Measurements from ENCODE around the gene SERINC2. TPM values are rescaled to one million over a fixed set of nuclear protein-coding genes. Genes with fewer than 3 reads are reported as not detected.
A peak's percentile ranks its signal among the peaks of the same experiment; 100 is the strongest.

SERINC2 gene
- under 1 TPM in 1 of 2 experiments, not detected in 1; 0.32 TPM for total RNA-seq

DNA sequence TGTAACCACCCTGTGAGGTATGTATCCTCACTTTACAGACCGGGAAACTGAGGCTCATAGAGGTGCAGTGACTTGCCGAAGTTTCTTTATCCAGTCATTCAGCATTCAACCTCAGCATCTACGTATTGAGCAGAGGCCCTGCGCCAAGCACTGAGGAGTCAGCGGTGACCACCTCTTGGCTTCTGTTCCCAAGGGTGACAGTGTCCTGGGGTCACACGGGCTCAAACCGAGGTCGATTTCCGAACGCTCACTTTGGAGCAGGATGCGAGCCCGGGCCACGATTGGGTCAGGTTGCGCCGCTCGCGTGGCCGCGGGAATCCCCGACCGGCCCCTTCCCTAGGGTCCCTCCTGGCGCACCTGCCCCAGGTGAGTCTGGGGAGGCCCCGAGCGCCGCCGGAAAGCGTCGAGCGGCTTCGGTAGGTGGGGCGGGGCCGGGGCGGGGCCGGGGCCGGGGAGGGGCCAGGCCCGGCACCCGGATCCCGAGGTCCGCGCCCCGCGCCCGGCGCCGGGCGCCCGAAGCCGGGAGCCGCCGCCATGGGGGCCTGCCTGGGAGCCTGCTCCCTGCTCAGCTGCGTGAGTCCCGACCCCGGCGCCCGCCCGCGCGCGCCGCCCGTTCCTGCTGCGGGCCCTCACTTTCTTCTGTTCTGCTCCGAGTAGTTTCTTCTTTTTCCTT lies at the start of gene SERINC2:
Gene SERINC2, plus strand, starts transcription at position 482 of the 673 bp plus-strand sequence. Its CDS starts 53 bp downstream, at position 535.
- DNase-seq (no peak), ATAC-seq (peak; percentile 54)
- no peak within 1 kb of the TSS for H3K27ac Mint-ChIP-seq
- peaks cover 9% of the 10 kb centered on the region for H3K4me1 Mint-ChIP-seq
- peaks cover 1% of the 10 kb centered on the region for H3K36me3 Mint-ChIP-seq
- CTCF ChIA-PET, result interaction anchor here (1.7 to 2.9 kb wide), 3 partner anchors 10 to 18 kb away, joined by 6 to 7 read pairs (median 7); no protein-coding TSS in a partner anchor
- peak within 1 kb of the TSS; percentile 77 for H3K4me3 Mint-ChIP-seq
- H3K9me3 Mint-ChIP-seq (ENCODE audit: low read depth), result no peaks in the 10 kb centered on the region
- peaks cover 71% of the 10 kb centered on the region for H3K27me3 Mint-ChIP-seq

DNA sequence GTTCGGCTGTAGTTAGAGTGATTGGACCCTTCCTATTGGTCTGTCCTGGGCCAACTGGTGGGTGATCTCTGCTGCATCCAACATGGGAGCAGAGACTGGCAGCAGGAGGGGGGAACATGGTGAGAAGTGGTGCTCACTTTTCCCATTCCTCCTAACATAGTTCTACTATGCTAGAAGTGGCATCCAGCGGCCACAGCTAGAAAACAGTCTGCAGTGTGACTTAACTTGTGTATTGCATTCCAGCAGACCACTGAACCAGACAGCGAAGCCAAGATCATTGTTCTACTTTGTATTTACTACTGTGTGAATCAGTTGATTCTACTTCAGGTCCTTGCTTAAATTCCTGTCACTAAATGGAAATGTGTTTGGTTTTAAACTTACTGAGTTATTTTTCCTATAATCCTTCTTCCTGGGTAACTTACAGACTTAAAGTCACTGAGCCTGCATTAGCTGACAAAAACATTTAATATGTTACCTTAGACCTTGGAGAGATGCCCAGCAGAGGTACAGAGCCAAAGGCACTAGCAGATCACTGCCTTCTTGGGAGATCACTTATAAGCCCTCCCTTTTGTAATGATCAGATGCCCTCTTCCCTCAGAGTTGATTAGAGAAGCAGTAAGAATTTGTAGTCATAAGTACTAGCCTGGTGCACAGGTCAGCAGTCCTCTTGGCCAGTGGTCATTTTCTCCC lies 48.3 kb upstream of the SERINC2 start:
- CTCF ChIA-PET, result no interaction called here
- Mint-ChIP-seq H3K9me3 (ENCODE audit: low read depth) (no peaks in the 10 kb centered on the region), H3K27ac (no peak overlapping the region), H3K36me3 (peaks cover 3% of the 10 kb centered on the region), H3K4me3 (no peak overlapping the region), H3K4me1 (no peaks in the 10 kb centered on the region), H3K27me3 (no peaks in the 10 kb centered on the region)
- DNase-seq, result no peak
- ATAC-seq, result no peak

DNA sequence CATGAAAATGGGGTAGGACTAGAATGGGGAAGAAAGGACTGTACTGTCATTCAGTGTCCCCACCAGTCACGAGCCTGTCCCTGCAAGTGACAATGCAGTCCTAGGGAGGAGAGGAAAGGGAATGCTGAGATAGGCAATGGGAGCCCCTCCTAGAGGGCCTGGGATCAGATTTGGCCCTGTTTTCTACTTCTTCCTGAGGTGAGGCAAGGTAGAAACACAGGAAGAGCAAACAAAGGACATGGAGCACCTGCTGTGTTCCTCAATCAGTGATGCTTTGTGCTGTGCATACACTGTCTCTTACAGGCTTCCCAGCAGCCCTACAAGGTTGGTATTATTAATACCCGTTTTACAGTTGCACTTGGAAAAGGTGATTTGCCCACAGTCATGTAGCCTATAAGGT lies 46.2 kb upstream of the SERINC2 start:
- no peak overlapping the region for H3K4me3 Mint-ChIP-seq
- no peak overlapping the region for H3K27ac Mint-ChIP-seq
- DNase-seq (no peak), ATAC-seq (no peak)
- CTCF ChIA-PET, result interaction anchor here (1.0 kb wide), 1 partner anchor 23 kb away, joined by 3 read pairs; no protein-coding TSS in a partner anchor
- H3K36me3 Mint-ChIP-seq, result peaks cover 1% of the 10 kb centered on the region
- no peaks in the 10 kb centered on the region for H3K27me3 Mint-ChIP-seq
- no peaks in the 10 kb centered on the region for H3K4me1 Mint-ChIP-seq
- no peaks in the 10 kb centered on the region for H3K9me3 Mint-ChIP-seq (ENCODE audit: low read depth)

DNA sequence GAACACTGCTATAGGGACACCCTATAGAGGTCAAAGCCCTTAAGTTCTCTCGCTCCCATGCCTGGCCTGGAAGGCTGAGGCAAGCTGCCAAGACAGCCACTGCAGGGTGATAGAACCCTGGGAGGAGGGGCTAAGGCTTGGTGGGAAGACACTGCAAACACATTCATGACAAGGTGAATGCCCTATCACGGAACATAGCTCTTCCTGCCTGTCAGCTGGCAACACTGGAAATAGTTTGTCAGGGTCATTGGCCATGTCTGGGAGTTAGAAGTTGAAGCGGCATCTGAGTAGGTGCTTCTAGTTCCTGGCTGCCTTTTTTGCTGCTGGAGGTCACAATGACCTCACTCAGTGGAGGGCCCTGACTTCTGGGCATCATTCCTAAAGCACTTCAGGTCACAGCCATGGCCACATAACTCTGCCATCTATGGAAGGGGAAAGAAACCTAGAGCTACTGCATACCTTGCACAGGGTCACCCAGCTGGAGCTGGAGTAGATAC lies 44.4 kb upstream of the SERINC2 start:
- Mint-ChIP-seq H3K9me3 (ENCODE audit: low read depth) (no peaks in the 10 kb centered on the region), H3K36me3 (peaks cover 1% of the 10 kb centered on the region), H3K4me3 (no peak overlapping the region), H3K4me1 (peaks cover 7% of the 10 kb centered on the region), H3K27me3 (no peaks in the 10 kb centered on the region), H3K27ac (no peak overlapping the region)
- no peak for DNase-seq
- no peak for ATAC-seq
- CTCF ChIA-PET, result interaction anchor here (1.3 kb wide), 1 partner anchor 26 kb away, joined by 4 read pairs; no protein-coding TSS in a partner anchor

DNA sequence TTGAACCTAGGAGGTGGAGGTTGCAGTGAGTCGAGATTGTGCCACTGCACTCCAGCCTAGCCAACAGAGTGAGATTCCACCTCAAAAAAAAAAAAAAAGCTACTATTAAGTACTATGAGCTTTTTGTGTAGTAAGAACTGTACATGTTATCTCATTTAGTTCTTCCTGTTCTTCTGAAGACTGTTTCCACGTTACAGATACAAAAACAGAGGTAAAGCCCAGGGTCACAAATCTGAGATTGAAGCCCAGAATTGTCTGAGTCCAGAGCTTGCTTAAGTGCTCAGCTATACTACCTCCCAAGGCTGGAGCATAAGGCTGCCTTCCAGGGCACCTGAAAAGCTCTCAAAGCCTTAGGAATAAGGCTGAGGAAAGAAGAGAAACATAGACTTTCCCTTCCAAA lies 43.0 kb upstream of the SERINC2 start:
- Mint-ChIP-seq H3K4me3 (no peak overlapping the region), H3K27me3 (no peaks in the 10 kb centered on the region), H3K4me1 (peaks cover 9% of the 10 kb centered on the region), H3K36me3 (no peaks in the 10 kb centered on the region), H3K9me3 (ENCODE audit: low read depth) (no peaks in the 10 kb centered on the region), H3K27ac (no peak overlapping the region)
- DNase-seq, result no peak
- no peak for ATAC-seq
- CTCF ChIA-PET, result interaction anchor here (1.0 kb wide), 1 partner anchor 179 kb away, joined by 3 read pairs; no protein-coding TSS in a partner anchor

DNA sequence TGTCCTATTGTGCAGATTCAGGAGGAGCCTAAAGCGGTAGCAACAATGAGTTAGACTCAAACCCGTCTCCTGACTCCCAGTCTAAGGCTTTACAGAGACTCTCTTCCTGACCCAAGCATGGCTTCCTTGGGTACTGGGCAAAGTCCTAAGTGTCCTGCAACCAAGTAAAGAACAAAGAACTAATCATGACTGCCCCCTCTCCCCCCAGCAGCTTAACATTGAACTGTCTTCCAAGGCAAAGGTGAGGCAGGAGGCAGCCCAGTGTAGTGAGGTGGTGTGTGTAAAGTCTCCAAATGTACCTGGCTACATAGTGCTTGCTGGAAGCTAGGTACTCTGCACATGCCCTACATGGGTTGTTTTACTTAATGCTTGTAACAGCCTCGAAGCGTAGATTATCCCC lies 42.4 kb upstream of the SERINC2 start:
- Mint-ChIP-seq H3K4me1 (peaks cover 9% of the 10 kb centered on the region), H3K4me3 (no peak overlapping the region), H3K36me3 (no peaks in the 10 kb centered on the region), H3K27ac (no peak overlapping the region), H3K9me3 (ENCODE audit: low read depth) (no peaks in the 10 kb centered on the region), H3K27me3 (no peaks in the 10 kb centered on the region)
- CTCF ChIA-PET, result interaction anchor here (1.0 to 1.2 kb wide), 2 partner anchors 26 to 179 kb away, joined by 3 to 4 read pairs; no protein-coding TSS in a partner anchor
- DNase-seq (no peak), ATAC-seq (no peak)

DNA sequence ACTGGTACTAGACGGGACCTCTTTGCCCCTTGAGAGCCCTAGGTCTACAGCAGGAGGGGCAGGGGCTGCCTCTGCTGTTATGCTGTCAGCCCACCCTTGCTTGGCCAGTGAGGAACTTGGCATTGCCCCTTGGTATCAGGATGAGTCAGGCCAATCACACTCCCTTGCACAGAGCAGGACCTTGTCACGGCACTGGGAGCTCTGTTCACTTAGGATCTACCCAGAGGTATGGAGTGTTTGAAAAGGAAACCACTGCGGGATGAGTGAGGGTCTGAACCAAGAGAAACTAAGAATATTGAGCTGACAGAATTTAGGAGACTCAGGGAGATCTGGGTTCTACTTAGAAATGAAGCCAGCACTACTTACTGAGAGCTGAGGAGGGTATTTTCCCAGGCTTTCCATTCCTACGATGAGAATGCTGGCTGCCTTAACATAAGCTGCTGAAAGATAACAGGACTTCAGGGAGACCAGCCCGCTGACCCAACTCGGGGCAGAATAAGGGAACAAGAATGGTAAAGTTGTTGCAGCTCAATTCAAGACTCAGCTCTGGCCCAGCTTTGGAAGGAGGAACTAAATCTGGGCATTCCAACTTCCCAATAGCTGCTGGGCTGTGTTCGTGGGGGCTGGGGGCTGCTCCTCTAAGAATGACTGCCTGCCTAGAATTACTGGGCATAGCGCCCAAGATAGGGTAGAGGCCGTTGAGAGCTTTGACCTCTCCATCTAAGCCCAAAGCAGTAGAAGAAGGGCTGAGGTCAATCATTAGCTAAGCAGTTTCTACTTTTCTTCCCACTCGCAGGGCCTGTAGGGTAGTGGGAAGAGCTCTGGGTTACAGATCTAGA lies 41.7 kb upstream of the SERINC2 start:
- Mint-ChIP-seq H3K4me3 (no peak overlapping the region), H3K27me3 (no peaks in the 10 kb centered on the region), H3K4me1 (peaks cover 10% of the 10 kb centered on the region), H3K27ac (no peak overlapping the region), H3K9me3 (ENCODE audit: low read depth) (no peaks in the 10 kb centered on the region), H3K36me3 (no peaks in the 10 kb centered on the region)
- no peak for ATAC-seq
- CTCF ChIA-PET, result interaction anchor here (0.9 to 1.2 kb wide), 3 partner anchors 10 to 25 kb away, joined by 4 read pairs; no protein-coding TSS in a partner anchor
- DNase-seq, result no peak

DNA sequence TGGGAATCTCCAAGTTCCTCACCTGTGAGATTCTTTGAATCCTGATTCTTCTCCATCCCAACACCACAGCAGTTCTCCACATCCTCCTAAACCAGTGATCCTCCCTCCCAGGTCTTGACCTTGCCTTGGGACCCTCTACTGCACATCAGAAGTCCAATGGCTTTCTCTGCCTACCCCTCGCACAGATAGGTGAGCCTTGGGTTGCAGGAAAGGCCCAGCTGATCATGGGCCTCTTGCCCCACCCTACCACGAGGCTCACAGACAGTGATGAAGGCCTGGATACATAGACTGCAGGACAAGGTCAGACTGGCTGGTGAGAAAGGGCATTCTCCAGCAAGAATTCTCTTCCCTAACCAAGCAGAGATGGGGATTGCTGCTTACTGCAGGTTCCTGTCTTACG lies 41.0 kb upstream of the SERINC2 start:
- no peaks in the 10 kb centered on the region for H3K36me3 Mint-ChIP-seq
- ATAC-seq (no peak), DNase-seq (no peak)
- H3K27me3 Mint-ChIP-seq, result no peaks in the 10 kb centered on the region
- H3K27ac Mint-ChIP-seq, result no peak overlapping the region
- CTCF ChIA-PET, result interaction anchor here (0.9 to 1.2 kb wide), 3 partner anchors 11 to 177 kb away, joined by 3 to 4 read pairs (median 4); no protein-coding TSS in a partner anchor
- H3K4me1 Mint-ChIP-seq, result peaks cover 14% of the 10 kb centered on the region
- H3K9me3 Mint-ChIP-seq (ENCODE audit: low read depth), result no peaks in the 10 kb centered on the region
- H3K4me3 Mint-ChIP-seq, result no peak overlapping the region

DNA sequence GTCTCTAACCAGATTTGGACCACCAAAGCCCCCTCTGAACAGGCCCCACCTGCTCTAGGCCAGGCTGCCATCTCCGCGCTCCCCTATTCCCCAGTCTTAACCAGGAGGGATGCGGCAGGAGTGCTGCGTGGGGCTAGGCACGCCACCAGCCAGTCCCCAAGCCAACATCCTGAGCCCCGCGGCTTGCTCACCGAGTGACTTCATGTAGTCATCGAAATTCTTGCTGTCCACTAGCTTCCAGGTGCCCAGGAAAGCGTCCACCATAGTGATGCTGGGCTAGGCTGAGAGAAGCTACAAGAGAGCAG lies 40.3 kb upstream of the SERINC2 start:
- no peaks in the 10 kb centered on the region for H3K27me3 Mint-ChIP-seq

DNA sequence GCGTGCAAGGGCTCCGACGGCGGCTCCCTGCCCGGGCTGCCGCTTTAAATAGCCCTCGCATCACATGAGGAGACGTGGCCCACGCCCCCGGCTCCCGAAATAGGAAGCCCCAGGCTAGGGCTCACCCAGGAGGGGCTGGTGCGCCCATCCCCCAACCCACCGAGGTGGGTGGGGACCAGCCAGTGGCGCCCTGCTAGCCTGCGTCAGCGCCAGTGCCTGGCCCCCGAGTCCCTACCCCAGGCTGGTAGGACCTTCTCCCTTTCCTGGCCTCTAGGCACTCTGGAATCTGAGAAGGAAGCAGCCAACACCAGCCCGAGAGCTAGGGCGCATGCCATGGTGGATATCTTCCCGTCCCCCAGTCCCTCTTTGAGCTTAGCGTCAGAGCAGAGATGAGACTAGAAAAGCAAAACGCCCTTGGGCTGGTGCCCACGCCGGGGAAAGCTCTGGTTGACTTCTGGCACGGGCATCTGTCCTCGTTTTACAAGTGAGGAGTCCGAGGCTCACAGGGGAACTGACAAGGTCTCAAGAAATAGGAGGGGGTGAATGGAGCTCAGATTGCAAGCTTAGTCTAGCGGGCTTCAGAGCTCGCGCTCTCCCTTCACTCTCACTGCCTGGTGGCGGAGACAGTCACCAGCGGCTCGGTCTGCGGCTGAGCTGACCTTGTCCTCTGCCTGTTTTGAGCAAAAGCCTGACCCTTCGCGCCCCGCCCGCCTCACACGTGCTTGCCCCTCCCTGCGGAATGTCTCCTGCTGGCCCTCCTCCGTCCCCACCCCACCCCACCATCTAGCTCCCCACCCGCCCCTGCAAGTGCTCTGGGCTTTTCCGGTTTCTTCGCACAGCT lies 39.7 kb upstream of the SERINC2 start, which contains the start of gene FABP3:
Gene FABP3, minus strand, starts transcription at position 21 of the 841 bp plus-strand sequence. CDS start 62 bp downstream, outside the sequence.
- no peak within 1 kb of the TSS for H3K27ac Mint-ChIP-seq
- DNase-seq (peak; percentile 50), ATAC-seq (peak; percentile 69)
- H3K9me3 Mint-ChIP-seq (ENCODE audit: low read depth), result no peaks in the 10 kb centered on the region
- H3K36me3 Mint-ChIP-seq, result no peaks in the 10 kb centered on the region
- H3K4me3 Mint-ChIP-seq, result peak within 1 kb of the TSS; percentile 56
- no peaks in the 10 kb centered on the region for H3K27me3 Mint-ChIP-seq
- peaks cover 14% of the 10 kb centered on the region for H3K4me1 Mint-ChIP-seq
- CTCF ChIA-PET, result interaction anchor here (0.6 to 3.2 kb wide), 5 partner anchors 10 to 266 kb away, joined by 3 to 24 read pairs (median 4); no protein-coding TSS in a partner anchor

More for the DNA sequence above, 40.3 kb upstream of the SERINC2 start:
- H3K9me3 Mint-ChIP-seq (ENCODE audit: low read depth), result no peaks in the 10 kb centered on the region
- DNase-seq, result no peak
- peaks cover 14% of the 10 kb centered on the region for H3K4me1 Mint-ChIP-seq
- no peak overlapping the region for H3K4me3 Mint-ChIP-seq
- H3K36me3 Mint-ChIP-seq, result no peaks in the 10 kb centered on the region
- no peak overlapping the region for H3K27ac Mint-ChIP-seq
- no peak for ATAC-seq
- CTCF ChIA-PET, result interaction anchor here (0.6 to 3.2 kb wide), 4 partner anchors 22 to 265 kb away, joined by 3 to 24 read pairs (median 4); no protein-coding TSS in a partner anchor

DNA sequence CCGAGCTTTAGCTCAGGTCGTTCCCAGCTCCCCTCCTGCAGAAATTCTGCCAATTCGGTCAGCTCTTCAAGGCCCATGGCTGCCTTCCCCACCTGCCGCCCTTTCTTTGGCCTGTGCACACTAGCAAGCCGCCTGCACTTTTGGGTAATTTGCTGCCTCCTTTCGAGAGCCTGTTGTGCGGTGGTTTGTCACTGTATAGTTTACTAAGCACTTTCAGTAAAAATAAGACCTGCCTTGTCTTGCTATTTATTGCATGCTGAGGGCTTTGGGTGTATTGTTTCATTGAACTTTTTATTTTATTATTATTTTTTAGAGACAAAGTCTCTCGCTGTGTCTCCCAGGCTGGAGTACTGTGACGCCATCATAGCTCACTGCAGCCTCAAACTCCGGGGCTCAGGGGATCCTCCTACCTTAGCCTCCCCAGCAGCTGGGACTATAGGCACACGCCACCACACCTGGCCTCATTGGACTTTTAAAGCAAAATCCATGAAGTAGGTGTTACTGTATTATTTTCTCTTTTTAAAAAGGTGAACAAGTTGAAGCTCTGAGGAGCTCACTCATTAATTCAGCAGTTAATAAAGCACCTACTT lies 39.0 kb upstream of the SERINC2 start:
- no peak overlapping the region for H3K27ac Mint-ChIP-seq
- CTCF ChIA-PET, result interaction anchor here (1.0 to 3.2 kb wide), 3 partner anchors 10 to 48 kb away, joined by 4 to 24 read pairs (median 4); no protein-coding TSS in a partner anchor
- H3K27me3 Mint-ChIP-seq, result peaks cover 2% of the 10 kb centered on the region
- no peaks in the 10 kb centered on the region for H3K9me3 Mint-ChIP-seq (ENCODE audit: low read depth)
- peak; percentile 24 for ATAC-seq
- H3K36me3 Mint-ChIP-seq, result no peaks in the 10 kb centered on the region
- no peak for DNase-seq
- H3K4me3 Mint-ChIP-seq, result peak overlapping the region; percentile 56
- peaks cover 14% of the 10 kb centered on the region for H3K4me1 Mint-ChIP-seq
